SIG-M5 treated with dmso at 0.1 percent for 504 hours (cell line): ENCODE measurements around the gene BEX2.

Experiments used
- DNase-seq: peaks from one replicate; lab custom pipeline; 2025; ENCODE audit not compliant: unreplicated experiment; lab: John Stamatoyannopoulos, UW

The BEX2 gene

GRCh38 chrX:103274284-103274683 is 36.5 kb downstream of the BEX2 start:
- DNase-seq: no peak
